NAMALWA (cell line): ENCODE results near the gene FASN.
"Not testable (repeated sequence)": the region's sequence is repeated elsewhere in the genome, so short reads cannot be mapped to it uniquely, and the experiment has no call there.

Experiments used
- DNase-seq: peaks from one replicate; pipeline ENCODE4 v3.0.0-alpha.2; 2015; ENCODE audit warnings: low spot score

Gene FASN

DNA sequence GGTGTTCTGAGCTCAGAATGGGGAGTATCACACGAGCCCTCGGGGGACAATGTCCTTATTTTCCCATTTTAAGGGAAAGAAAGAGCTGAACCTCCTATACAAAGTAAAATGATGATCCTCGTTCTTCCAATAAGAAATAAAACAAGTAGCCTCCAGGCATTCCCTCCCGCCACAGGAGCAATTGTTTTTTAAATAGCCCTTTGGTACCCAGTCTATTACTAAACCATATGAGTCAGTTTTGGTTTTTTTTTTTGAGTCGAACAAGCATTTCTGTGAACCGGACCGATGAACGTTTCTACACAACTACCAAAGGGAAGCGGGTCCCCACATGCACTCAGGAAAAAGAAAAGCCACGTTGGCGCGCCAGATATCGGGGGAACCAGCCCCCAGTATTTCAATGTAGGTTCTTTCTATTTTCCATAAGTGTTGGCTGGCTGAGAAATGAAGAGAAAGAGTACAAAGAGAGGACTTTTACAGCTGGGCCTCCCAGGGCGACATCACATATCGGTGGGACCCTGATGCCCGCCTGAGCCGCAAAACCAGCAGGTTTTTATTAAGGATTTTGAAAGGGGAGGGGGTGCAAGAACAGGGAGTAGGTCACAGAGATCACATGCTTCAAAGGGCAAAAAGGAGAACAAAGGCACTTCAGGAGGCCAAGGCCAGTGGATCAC, 56.8 kb downstream of the FASN start:
- DNase-seq, result no peak

- no peak for DNase-seq
These were observed 58.2 kb downstream of the FASN start for GRCh38 chr17:82039695-82040299.

GRCh38 chr17:82038796-82039409, 59.1 kb downstream of the FASN start:
- not testable (repeated sequence) for DNase-seq

GRCh38 chr17:82037889-82038195, 60.2 kb downstream of the FASN start:
- no peak for DNase-seq

- peak; percentile 97 for DNase-seq
These were observed 60.7 kb downstream of the FASN start, which contains the start of gene DCXR for GRCh38 chr17:82037092-82037888. DCXR (minus strand) TSS chr17:82037697; CDS start chr17:82037682, 15 bp downstream.

DNA sequence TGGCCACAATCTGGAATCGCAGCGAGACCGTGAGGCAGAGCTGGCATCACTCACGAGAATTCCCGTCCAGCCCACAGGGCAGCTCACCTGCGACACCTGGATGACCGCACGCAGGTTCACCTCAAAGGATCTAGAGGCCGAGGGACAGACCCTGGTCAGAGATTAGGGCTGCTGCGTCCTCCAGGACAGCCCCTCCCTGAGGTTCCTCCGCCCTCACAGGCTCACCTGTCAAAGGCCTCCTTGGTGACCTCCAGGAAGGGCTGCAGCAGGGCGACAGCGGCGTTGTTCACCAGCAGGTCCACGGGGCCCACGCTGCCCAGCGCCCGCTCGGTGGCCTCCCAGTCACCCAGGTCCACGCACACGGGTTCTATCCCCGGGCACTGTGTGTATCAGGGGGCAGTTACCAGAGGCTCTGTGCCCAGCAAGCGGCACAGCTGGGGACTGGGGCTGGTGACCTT, 61.4 kb downstream of the FASN start:
- DNase-seq, result no peak

- DNase-seq, result no peak
These were observed 61.9 kb downstream of the FASN start for GRCh38 chr17:82035956-82036633.

GRCh38 chr17:82035488-82035887, 62.5 kb downstream of the FASN start:
- DNase-seq, result no peak

DNA sequence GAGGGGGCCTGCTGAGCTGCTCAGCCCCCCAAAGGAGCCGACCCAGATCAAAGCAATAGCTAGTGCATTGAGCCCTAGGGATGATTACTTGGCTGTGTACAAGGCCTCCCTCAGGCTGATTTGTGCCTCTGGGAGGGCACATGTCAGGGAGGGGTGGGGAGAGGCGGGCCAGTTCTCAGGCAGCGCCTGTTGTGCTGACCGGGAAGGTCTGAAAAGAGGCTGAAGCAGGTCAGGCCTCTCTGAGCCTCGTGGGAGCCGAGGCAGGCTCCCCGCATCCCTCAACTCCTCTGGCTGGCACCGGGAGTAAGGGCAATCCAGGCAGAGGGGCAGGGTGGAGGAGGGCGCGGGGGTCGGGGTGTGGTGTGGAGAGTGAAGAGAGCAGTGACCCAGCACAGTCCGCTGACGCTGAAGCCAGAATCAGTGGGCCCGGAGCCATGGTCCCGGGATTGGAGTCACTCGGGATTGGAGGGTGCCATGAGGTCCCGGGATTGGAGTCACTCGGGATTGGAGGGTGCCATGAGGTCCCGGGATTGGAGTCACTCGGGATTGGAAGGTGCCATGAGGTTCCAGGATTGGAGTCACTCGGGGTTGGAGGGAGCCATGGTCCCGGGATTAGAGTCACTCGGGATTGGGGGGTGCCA, 63.5 kb downstream of the FASN start:
- no peak for DNase-seq

GRCh38 chr17:82033359-82034085, 64.5 kb downstream of the FASN start:
- DNase-seq, result no peak

DNA sequence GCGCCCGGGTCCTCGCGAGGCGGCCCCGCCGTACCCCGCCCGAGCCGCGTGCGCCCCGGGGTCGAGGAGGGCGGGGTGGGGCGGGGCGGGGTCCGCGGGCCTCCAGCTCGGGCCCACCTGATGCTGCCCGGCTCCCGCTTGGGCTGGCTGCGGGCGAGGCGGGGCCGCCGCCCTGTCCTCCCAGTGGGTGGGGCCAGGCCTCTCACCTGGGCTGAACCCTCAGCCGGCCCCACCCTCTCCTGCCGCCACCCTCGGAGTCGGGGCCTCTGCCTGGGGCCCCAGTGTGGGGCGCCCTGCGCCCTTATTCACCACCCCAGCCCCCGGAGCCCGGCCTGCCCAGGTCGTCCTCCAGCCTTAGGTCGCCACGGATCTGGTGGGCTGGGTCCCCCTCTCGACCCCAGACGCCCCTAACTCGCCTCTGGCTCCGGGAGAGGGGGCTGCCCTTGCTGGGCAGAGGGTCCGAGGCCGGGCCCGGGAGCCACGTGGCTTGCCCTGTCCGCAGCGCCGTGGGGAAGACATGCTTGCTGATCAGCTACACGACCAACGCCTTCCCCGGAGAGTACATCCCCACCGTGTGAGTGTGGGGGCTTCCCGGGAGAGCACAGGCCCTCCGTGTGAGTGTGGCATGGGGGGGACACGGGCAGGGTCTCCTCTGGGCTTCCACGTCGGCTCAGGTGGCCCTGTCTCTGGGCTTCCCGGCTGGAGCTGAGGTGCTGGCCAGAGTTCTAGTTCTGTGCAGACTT, 66.0 kb downstream of the FASN start:
- peak; percentile 49 for DNase-seq

DNA sequence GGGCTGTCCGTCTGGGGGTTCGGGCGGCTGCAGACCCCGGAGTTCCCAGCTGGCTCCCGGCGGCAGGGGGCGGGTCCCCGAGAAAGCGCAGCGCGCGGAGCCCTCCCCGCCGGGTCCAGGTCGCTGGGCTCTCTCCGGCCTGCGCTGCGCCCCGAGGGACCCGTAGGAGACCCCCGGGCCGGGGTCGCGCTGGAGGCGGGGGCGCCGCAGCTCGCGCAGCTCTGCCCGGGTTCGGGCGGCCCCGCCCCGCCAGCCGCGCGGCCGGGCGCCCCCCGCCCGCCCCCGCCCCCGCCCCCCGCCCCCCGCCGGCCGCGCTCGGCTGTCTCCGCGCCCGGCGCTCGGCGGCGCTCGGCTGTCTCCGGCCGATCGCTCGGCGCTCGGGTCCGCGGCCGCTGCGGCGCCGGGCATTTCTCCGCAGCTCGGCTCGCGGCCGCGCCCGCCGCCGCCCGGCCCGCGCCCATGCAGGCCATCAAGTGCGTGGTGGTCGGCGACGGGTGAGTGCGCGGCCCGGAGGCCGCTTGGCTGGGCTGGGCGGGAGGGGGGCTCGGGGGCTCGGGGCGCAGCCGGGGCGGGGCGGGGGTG, 66.6 kb downstream of the FASN start, which contains the start of gene RAC3:
Gene RAC3 (plus strand): TSS at position 376 of the 582 bp plus-strand sequence. CDS start 84 bp downstream, at position 460.
- no peak for DNase-seq

DNA sequence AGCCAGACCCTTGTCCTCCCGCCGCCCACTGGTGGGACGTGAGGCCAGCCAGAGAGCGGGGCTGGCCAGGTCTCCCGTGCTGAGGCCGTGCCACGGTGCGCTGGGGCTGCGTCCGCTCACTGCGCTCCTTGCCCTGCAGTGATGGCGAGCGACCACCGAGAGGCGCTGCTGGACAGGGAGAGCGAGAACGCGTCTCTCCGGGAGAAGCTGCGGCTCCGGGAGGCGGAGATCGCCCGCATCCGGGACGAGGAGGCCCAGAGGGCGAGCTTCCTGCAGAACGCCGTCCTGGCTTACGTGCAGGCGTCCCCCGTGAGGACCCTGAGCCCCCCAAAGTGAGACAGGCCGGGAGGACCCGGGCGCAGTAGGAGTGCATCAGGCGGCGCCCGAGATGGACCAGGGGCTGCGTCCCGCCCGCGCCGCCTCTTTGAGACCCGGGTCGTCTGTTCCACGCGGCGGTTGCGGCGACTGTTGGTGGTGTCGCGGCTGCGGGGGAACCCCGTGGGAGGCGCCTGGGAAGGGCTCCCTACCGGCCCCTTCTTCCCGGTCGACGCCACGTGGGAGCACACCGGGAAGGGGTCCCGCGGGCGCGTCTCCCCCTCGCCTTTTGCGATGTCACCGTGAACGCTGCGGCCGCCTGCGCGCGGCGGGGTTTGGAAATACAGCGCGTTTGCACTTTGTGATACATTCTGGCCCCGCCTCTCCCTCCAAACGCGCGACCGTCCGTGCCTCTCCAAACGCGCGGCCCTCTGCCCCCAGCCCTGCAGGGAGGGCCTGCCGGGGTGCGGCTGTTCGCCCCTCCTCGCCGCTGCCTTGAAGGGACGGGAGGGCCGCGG, 67.3 kb downstream of the FASN start:
- DNase-seq, result peak; percentile 80

- no peak for DNase-seq
These were observed 68.0 kb downstream of the FASN start for GRCh38 chr17:82029990-82030469.

DNA sequence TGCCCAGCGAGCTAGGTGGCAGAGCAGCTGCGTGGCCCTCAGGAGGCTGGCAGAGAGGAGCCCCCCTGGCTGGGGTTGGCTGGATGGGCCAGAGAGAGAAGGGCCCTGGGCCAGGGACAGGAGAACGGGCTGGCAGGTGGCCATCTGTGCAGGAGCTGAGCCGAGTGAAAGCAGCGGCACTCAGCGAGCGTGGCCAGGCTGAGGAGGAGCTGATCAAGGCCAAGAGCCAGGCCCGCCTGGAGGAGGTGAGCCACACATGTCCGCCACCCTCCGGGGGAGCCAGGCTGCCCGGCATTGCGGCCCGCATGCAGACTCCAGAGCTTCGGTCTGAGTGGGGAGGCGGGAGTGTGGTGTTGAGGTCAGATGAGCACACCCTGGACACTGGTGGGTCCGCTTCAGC, 68.6 kb downstream of the FASN start:
- no peak for DNase-seq

DNA sequence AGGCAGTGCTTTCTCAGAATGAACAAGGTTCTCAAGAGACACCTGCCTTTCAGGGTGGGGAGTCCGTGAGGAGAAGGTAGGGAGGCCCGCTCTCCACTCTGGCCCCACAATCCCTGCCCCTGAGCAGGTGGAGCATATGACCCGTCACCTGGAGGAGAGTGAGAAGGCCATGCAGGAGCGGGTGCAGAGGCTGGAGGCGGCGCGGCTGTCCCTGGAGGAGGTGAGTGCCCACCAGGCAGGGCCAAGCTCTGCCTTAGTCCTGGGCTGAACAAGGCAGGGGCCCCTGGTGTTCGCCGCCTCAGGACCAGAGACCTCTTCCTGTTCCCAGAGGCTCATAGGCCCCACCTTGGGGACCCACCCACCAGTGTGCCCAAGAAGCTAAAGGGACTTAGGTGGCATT, 69.1 kb downstream of the FASN start:
- no peak for DNase-seq
